Bronchial epithelial cell (primary cell): ENCODE measurements around the gene AP5Z1. TPM values are rescaled to one million over a fixed set of nuclear protein-coding genes. Genes with fewer than 3 reads are reported as not detected.

Experiments
- DNase-seq: peaks from one replicate; pipeline ENCODE4 v3.0.0-alpha.2; 2010; ENCODE audit warnings: low read depth
- FAIRE-seq: peaks from 2 replicates; lab custom pipeline; 2011; peaks lifted over from hg19 to GRCh38; lab: Jason Lieb, UNC
- H3K27me3 ChIP-seq: 2 replicates; pipeline ENCODE4 v1.5.1; 2011; ENCODE audit warnings: low read length; ENCODE audit not compliant: control insufficient read depth, insufficient read depth
- H3K36me3 ChIP-seq: 2 replicates; pipeline ENCODE4 v1.5.1; 2011; ENCODE audit warnings: low read length; ENCODE audit not compliant: control insufficient read depth, insufficient read depth
- H3K4me3 ChIP-seq: 2 replicates; pipeline ENCODE4 v1.5.1; 2011; ENCODE audit warnings: mild to moderate bottlenecking, low read depth, low read length, control low read depth
- total RNA-seq: library from RNA; depleted of rRNA; stranded (reverse); fragments of >200 nt; gene quantifications from 2 replicates; pipeline ENCODE4 v1.2.1, GENCODE V29; 2014
- TF ChIP-seq, protein P1 (sequence below): IDR thresholded peaks from 2 replicates; pipeline ENCODE4 v1.5.1; 2011; ENCODE audit warnings: mild to moderate bottlenecking, moderate library complexity, low read length, control low read depth, inconsistent platforms; ENCODE audit not compliant: insufficient read depth, severe bottlenecking

AP5Z1 gene
- total RNA-seq, 1 donor from 2014 or later: 24.5 TPM

DNA sequence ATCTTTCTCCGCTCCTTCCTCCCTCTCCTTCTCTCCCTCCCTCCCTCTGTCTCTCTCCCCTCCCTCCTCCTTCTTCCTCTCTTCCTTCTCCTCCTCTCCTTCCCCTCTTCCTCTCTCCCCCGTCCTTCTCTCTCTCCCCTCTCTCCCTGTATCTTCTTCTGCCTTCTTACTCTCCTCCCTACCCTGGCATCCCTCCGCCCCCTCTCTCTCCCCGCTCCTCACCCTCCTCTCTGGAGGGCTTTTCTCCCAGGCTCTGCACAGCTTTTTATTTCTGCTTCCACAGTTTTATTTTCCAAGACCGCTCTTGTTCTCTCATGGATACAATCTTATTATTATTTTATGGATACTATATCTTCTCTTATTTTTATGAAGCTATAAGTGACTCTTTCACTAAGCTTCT, 32.6 kb downstream of the AP5Z1 start:
- TF ChIP-seq, protein P1, sequence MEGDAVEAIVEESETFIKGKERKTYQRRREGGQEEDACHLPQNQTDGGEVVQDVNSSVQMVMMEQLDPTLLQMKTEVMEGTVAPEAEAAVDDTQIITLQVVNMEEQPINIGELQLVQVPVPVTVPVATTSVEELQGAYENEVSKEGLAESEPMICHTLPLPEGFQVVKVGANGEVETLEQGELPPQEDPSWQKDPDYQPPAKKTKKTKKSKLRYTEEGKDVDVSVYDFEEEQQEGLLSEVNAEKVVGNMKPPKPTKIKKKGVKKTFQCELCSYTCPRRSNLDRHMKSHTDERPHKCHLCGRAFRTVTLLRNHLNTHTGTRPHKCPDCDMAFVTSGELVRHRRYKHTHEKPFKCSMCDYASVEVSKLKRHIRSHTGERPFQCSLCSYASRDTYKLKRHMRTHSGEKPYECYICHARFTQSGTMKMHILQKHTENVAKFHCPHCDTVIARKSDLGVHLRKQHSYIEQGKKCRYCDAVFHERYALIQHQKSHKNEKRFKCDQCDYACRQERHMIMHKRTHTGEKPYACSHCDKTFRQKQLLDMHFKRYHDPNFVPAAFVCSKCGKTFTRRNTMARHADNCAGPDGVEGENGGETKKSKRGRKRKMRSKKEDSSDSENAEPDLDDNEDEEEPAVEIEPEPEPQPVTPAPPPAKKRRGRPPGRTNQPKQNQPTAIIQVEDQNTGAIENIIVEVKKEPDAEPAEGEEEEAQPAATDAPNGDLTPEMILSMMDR: no peak
- no peak for DNase-seq

DNA sequence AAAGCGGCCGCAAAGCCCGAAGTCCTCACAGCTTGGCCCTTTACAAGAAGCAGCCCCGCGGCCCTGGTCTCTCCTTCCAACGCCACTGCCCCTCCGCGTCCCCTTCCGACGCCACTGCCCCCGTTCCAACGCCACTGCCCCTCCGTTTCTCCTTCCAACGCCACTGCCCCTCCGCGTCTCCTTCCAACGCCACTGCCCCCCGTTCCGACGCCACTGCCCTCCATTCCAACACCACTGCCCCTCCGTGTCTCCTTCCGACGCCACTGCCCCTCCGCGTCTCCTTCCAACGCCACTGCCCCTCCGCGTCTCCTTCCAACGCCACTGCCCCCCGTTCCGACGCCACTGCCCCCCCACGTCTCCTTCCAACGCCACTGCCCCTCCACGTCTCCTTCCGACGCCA, 33.1 kb downstream of the AP5Z1 start:
- no peak for FAIRE-seq
- no peaks in the 10 kb centered on the region for H3K27me3 ChIP-seq

More for the DNA sequence above, 32.6 kb downstream of the AP5Z1 start:
- no peak for FAIRE-seq
- Histone ChIP-seq H3K36me3 (no peaks in the 10 kb centered on the region), H3K4me3 (no peak overlapping the region), H3K27me3 (no peaks in the 10 kb centered on the region)

DNA sequence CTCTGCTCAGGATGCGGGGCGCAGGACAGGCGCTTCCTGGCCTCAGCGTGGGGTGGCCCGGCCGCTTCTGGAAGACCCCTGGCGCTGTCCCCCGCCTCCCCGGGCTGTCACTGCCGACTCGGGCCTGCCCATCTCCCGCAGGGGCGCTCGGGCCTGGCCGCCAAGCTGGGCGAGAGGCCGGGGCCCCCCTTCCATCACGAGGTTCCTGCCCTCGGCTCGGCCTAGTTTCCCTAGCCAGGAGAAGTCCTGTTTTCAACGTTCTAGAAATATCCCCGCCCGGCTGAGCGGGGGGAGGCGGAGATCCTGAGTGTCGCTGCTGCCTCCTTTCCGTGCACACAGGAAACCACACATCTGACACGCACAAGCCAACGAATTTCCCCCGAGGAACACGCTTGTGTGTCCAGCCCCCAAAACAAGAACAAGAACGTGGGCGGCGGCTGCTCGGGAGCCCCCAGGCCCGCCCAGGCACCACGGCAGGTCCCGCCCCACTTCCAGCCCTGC, 33.7 kb downstream of the AP5Z1 start:
- Histone ChIP-seq H3K36me3 (no peaks in the 10 kb centered on the region), H3K4me3 (no peak overlapping the region), H3K27me3 (no peaks in the 10 kb centered on the region)
- FAIRE-seq (no peak), DNase-seq (no peak)
- TF ChIP-seq, protein P1: no peak

More for the DNA sequence above, 33.1 kb downstream of the AP5Z1 start:
- H3K36me3 ChIP-seq: no peaks in the 10 kb centered on the region
- H3K4me3 ChIP-seq: no peak overlapping the region
- DNase-seq: no peak
- TF ChIP-seq, protein P1: no peak

DNA sequence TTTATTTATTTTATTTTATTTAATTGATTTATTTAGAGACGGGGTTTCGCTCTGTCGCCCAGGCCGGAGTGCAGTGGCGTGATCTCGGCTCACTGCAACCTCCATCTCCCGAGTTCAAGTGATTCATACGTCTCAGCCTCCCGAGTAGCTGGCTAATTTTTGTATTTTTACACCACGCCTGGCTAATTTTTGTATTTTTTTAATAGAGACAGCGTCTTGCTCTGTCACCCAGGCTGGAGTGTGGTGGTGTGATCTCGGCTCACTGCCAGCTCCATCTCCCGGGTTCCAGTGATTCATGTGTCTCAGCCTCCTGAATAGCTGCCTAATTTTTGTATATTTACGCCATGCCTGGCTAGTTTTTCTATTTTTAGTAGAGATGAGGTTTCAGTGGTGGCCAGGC, 34.2 kb downstream of the AP5Z1 start:
- no peak overlapping the region for H3K4me3 ChIP-seq
- no peak for DNase-seq
- no peaks in the 10 kb centered on the region for H3K36me3 ChIP-seq
- H3K27me3 ChIP-seq: no peaks in the 10 kb centered on the region
- FAIRE-seq: no peak
- TF ChIP-seq, protein P1: no peak

DNA sequence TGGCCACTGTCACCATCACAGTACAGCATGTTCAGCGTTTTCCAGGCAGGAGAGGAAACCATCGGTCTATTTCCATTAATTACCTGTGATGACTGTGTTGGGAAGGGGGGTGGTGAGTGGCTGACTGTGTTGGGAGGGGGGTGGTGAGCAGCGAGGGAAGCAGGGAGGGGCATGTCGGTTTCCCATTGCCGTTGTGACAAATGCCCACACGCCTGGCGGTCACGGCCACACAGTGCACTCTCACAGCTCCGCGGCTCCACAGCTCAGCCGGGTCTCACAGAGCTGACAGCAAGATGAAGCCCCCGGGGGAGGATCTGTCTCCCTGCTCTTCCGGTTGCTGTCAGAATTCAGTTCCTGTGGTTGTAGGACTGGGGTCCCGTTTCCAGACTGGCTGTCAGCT, 39.0 kb downstream of the AP5Z1 start:
- FAIRE-seq (no peak), DNase-seq (no peak)
- no peak overlapping the region for H3K4me3 ChIP-seq
- TF ChIP-seq, protein P1: no peak
- H3K27me3 ChIP-seq: no peaks in the 10 kb centered on the region
- no peaks in the 10 kb centered on the region for H3K36me3 ChIP-seq

DNA sequence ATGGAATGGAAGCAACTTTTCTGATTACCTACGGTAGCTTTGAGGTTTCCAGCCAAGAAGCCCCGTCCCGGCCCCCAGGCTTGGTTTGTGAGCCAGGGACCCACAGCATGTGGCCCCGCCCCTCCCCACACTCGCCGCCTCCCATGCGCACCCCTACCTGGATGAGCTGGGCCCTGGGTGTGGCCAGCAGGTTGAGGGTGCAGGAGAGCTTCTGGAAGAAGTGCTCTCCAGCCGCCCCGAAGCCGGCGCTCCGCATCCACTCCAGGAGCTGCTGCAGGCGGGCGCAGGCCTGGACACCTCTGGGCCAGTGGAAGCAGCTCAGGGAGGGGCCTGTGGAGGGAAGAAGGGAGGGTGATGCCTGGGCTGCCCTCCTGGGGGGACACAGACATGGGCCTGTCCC, 39.7 kb downstream of the AP5Z1 start:
- FAIRE-seq: no peak
- TF ChIP-seq, protein P1: no peak
- Histone ChIP-seq H3K27me3 (no peaks in the 10 kb centered on the region), H3K4me3 (no peak overlapping the region), H3K36me3 (no peaks in the 10 kb centered on the region)
- no peak for DNase-seq
